Forelimb muscle (tissue), 1 donor: ENCODE data around the gene ZG16B. TPM values are rescaled to one million over a fixed set of nuclear protein-coding genes. Genes with fewer than 3 reads are reported as not detected.

Experiments
- DNase-seq: peaks from one replicate; pipeline ENCODE4 v3.0.0-alpha.2; 2013; ENCODE audit warnings: low read depth
- polyA plus RNA-seq: library from polyadenylated mRNA; unstranded; fragments of 120-200 nt; gene quantifications from one replicate; pipeline ENCODE4 v1.2.1, GENCODE V29; 2013; ENCODE audit not compliant: insufficient read length

Gene ZG16B, protein sequence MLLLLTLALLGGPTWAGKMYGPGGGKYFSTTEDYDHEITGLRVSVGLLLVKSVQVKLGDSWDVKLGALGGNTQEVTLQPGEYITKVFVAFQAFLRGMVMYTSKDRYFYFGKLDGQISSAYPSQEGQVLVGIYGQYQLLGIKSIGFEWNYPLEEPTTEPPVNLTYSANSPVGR
- polyA plus RNA-seq: 0.39 TPM

DNA sequence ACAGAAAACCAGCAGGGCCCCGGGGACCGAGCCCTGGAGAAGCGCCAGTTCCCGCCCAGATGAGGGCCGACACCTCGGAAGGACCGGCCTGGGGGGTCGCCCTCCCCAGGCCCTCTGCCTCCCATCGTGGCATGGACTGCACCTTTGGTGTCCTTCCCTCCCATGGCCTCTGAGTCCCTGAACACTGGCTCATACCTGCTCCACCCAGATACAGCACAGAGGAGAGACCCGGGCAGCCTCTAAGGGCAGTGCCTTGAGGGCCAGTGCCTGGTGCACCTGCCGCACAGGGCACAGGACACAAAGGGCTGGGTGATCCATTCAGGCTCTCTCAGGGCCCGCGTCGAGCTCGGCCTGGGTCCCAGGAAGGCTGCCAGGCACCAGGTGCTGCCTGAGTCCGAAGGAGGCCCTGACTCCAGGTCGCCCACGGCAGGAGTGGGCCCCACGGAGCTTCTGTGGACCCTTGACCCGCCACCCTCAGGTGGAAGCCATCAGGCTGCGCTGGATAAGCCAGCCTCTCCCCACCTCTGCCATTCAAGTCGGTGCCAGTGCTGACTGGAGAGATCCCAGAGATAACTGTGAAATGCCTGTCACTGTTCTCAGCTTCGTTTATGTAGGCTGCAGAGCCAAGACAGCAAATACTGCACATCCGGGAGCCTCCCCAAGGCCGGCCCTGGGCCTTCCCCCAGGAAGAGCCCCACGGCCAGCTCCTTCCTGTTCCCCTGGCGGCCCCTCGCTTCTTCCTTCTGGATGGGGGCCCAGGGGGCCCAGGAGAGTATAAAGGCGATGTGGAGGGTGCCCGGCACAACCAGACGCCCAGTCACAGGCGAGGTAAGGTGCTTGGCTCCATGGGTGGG, at the start of gene ZG16B:
ZG16B (plus strand) TSS at position 803 of the 854 bp plus-strand sequence. CDS start 139 bp downstream, outside the sequence.
- DNase-seq: no peak

DNA sequence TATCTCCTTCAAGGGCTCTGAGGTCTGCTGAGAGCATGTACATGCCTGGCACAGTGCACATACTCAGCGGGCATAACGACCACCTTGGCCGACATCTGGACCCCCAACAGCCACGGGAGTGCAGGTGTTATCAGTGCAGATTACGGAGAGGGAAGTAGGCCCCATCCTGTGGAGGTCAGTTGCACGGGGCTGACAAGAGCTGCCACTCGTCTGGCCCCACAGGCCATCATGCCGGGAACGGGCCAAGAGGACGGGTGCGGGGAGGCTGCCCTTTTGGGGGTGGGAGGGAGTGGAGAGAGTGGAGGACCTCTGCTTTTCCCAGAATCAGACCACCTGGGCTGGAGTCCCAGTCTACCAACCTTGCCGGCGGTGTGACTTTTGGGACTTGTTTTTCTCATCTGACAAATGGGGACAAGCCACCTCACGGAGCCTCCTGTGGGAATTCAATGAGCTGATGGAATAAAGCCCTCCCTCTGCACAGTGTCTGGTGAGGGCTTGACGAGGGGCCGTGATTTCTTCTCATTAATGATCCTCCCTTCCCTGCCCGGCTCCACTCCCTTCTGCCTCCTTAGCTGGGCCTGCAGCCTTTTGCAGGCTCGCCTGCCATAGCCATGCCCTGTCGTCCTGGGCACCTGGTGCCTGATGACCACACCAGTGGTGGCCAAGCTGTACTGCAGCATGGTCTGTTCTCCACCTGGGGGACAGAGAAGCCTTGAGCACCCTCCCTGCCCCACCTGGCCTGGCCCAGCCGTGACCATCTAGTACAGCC, 47.3 kb upstream of the ZG16B start:
- no peak for DNase-seq

- no peak for DNase-seq
These were observed 46.3 kb upstream of the ZG16B start for GRCh38 chr16:2783581-2784357.

- DNase-seq: no peak
These were observed 45.6 kb upstream of the ZG16B start for GRCh38 chr16:2784358-2785100.

- DNase-seq: no peak
These were observed 44.8 kb upstream of the ZG16B start for GRCh38 chr16:2785101-2785991.

DNA sequence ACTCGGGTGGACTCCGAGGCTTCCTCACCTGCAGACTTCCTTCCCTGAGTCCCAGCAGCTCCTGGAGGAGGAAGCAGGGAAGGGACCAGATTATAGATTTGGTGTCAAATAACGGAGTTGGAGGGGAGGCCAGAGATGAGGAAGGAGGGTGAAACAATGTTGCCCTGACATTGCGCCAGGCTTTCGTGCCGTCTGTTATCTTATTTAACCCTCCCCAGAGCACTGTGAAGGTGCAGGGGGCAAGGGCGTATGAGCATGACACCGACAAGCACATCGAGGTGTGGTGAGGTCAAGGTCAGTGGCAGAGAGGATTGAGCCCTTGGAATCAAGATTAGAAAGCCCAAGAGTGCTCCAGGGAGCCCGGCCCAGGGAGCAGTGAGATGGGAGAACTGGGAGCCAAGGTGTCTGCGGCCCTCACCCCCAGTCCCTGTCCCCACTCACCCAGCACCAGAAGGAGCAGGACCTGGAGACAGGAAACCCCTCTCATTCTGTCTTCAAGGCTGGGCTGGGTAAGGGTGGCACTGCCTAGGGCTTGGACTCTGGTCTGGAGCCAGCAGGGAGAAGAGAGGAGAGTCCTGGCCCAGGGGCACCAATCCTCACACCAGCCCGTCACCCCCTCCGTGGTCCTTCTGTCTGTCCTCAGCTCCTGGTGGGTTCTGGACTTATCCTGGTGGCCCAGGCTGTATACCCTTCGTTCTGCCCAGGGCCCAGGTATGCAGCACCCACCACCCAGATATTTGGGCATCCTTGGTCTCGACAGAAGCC, 43.9 kb upstream of the ZG16B start:
- DNase-seq: no peak

GRCh38 chr16:2786826-2787151, 43.3 kb upstream of the ZG16B start:
- DNase-seq: no peak

- DNase-seq: no peak
These were observed 42.7 kb upstream of the ZG16B start, which contains the start of gene PRSS33 for GRCh38 chr16:2787406-2787805. PRSS33 (minus strand) TSS chr16:2787560; CDS start chr16:2786547, 1,013 bp downstream.

- DNase-seq: no peak
These were observed 42.1 kb upstream of the ZG16B start for GRCh38 chr16:2787961-2788360.

DNA sequence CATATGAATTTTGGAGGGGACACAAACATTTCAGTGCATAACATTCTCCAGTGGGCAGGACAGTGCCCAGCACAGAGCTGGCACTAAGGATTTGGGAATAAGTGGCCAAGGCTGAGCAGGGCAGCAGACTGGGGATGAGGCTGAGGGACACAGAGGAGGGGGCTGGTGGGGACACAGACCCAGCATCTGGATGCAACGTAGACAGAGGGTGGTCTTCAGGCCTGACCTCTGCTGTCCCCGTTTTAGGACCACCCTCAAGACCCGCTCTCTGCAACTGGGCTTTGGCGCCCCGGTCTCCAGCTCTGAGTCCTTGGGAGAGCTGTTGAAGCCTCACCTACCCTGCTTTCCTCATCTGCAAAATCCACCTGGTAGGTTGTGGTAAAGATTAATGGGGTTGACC, 39.5 kb upstream of the ZG16B start:
- DNase-seq: no peak

DNA sequence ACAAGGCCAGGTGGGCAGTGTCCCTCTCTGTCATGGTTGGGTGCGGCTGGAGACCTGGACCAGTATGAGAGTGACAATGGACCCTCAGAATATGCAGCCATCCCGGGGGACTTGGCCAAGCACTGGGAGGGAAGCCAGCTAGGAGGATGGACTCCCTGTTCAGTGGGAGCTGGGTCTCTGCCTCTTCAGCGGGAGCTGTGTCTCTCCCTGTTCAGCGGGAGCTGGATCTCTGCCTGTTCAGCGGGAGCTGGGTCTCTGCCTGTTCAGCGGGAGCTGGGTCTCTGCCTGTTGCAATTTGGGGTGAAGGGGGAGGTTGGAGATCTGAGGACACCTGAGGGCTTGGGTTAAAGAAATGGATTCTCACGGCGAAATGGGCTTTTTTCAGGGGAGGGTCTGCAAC, 38.9 kb upstream of the ZG16B start:
- DNase-seq: no peak

DNA sequence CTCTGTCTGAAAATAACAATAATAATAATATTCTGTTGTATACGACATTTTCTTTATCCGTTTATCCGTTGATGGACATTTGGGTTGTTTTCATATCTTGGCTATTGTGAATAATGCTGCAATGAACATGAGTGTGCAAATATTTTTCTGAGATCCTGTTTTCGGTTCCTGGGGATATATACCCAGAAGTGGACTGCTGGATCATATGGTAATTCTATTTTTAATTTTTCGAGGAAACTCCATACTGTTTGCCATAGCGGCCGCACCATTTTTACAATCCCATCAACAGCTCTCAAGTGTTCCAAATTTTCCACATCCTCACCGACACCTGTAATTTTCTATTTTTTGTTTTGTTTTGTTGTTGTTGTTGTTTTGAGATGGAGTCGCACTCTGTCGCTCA, 37.2 kb upstream of the ZG16B start:
- DNase-seq: no peak

DNA sequence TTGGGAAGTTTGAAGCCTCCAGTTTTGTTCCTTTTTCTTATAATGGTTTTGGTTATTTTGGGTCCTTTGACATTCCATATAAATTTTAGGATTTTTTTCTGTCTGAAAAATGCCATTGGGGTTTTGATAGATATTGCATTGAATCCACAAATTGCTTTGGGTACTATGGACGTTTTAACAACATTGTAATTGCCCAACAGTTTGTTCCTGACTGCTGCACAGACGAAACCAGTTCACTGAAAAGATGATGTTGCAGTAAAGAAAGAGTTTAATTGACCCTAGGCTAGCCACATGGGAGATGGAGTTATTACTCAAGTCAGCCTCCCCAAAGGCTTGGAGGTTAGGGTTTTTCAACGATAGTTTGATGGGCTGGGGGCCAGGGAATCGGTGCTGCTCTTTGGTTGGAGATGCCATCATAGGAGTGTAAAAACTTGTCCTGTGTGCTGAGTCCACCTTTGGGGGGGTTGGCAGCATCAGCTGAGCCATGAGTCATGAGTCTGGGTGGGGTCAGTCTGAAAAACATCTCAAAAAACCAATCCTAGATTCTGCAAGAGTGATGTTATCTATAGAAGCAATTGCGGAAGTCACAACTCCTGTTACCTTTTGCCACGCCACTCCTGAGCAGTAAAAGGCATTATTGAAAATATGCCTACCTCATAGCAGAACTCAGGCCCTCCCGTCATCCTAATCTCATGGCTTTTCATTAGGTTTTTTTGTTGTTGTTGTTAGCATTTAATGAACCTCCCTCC, 34.5 kb upstream of the ZG16B start:
- no peak for DNase-seq

DNA sequence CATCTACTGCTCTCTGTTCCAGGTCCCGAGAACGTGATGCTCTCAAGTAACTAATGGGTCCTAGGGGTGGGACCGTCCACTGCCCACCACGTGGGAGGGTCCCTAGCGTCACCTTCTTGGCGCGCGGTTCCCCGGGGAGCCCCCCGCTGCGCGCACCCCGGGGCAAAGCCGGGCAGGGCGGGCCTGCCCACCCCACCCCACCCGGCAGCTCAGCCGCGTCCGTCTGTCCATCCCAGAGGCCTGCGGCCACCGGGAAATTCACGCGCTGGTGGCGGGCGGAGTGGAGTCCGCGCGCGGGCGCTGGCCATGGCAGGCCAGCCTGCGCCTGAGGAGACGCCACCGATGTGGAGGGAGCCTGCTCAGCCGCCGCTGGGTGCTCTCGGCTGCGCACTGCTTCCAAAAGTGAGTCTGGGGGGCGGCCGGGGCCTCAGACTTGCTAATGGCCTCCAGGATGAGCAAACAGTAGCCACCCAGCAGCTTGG, 31.3 kb upstream of the ZG16B start:
- DNase-seq: no peak

- DNase-seq: no peak
These were observed 30.8 kb upstream of the ZG16B start for GRCh38 chr16:2799205-2799858.

DNA sequence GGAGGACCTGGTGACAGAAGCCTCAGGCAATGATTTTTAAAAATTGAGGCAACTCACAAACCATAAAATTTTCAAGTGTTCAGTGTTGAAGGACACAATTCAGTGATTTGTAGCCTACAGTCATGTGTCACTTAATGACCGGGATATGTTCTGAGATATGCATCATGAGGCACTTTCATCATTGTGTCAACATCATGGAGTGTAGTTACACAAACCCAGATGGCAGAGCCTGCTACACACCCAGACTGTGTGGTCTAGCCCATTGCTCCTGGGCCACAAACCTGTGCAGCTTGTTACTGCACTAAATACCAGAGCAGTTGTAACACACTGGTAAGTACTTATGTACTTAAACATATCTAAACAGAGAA, 30.3 kb upstream of the ZG16B start:
- DNase-seq: no peak

- DNase-seq: no peak
These were observed 26.4 kb upstream of the ZG16B start for GRCh38 chr16:2803545-2804195.
